GM19455 (cell line): ENCODE data around the gene ARL15.
"Not testable (repeated sequence)": the region's sequence is repeated elsewhere in the genome, so short reads cannot be mapped to it uniquely, and the experiment has no call there.

Experiments used
- ATAC-seq: cut with Tn5 transposase; IDR thresholded peaks from one replicate; pipeline ENCODE4 v1.9.1; 2021; ENCODE audit not compliant: unreplicated experiment

ARL15 gene

GRCh38 chr5:54103871-54104270, 206.5 kb downstream of the ARL15 start:
- no peak for ATAC-seq

GRCh38 chr5:54098267-54098666, 212.1 kb downstream of the ARL15 start:
- ATAC-seq, result no peak

GRCh38 chr5:54095969-54096368, 214.4 kb downstream of the ARL15 start:
- ATAC-seq, result no peak

- ATAC-seq, result no peak
These were observed 215.7 kb downstream of the ARL15 start for GRCh38 chr5:54094706-54095105.

- no peak for ATAC-seq
These were observed 216.5 kb downstream of the ARL15 start for GRCh38 chr5:54093861-54094260.

- ATAC-seq, result no peak
These were observed 217.3 kb downstream of the ARL15 start for GRCh38 chr5:54093081-54093492.

- ATAC-seq, result no peak
These were observed 218.9 kb downstream of the ARL15 start for GRCh38 chr5:54091307-54092130.

GRCh38 chr5:54090495-54091120, 219.8 kb downstream of the ARL15 start:
- no peak for ATAC-seq

- no peak for ATAC-seq
These were observed 222.3 kb downstream of the ARL15 start for GRCh38 chr5:54088081-54088480.

GRCh38 chr5:54087436-54087835, 222.9 kb downstream of the ARL15 start:
- no peak for ATAC-seq

- no peak for ATAC-seq
These were observed 224.2 kb downstream of the ARL15 start for GRCh38 chr5:54086191-54086590.

- no peak for ATAC-seq
These were observed 225.7 kb downstream of the ARL15 start for GRCh38 chr5:54084696-54085095.

- ATAC-seq, result no peak
These were observed 226.5 kb downstream of the ARL15 start for GRCh38 chr5:54083851-54084250.

GRCh38 chr5:54083245-54083644, 227.1 kb downstream of the ARL15 start:
- ATAC-seq, result no peak

- ATAC-seq, result no peak
These were observed 229.0 kb downstream of the ARL15 start for GRCh38 chr5:54081415-54081814.

GRCh38 chr5:54080831-54081230, 229.5 kb downstream of the ARL15 start:
- ATAC-seq, result no peak

- no peak for ATAC-seq
These were observed 236.6 kb downstream of the ARL15 start for GRCh38 chr5:54073735-54074134.

GRCh38 chr5:54073131-54073530, 237.2 kb downstream of the ARL15 start:
- ATAC-seq, result no peak

GRCh38 chr5:54066433-54066832, 243.9 kb downstream of the ARL15 start:
- ATAC-seq, result no peak

- no peak for ATAC-seq
These were observed 246.6 kb downstream of the ARL15 start for GRCh38 chr5:54063817-54064216.

- ATAC-seq, result no peak
These were observed 247.4 kb downstream of the ARL15 start for GRCh38 chr5:54062958-54063357.

GRCh38 chr5:54060919-54061318, 249.5 kb downstream of the ARL15 start:
- not testable (repeated sequence) for ATAC-seq

GRCh38 chr5:54049963-54050362, 260.4 kb downstream of the ARL15 start:
- ATAC-seq, result no peak
